Measurements from ENCODE around the gene FYN.

- TF ChIP-seq EZH2 (IDR thresholded peaks at IDR 0.05; ENCODE audit: low read depth, low read length, severe bottlenecking) (no peak), CTCF (IDR thresholded peaks at IDR 0.05; ENCODE audit: control extremely low read depth in 1 of 3, insufficient read depth in 1 of 3, low read depth in 1 of 3, low read length in 3 of 3) (no peak), POLR2A (IDR thresholded peaks at IDR 0.05; ENCODE audit: control extremely low read depth in 1 of 2, low read depth in 2 of 2, low read length in 2 of 2) (no peak), POLR2AphosphoS5 (IDR thresholded peaks at IDR 0.05; ENCODE audit: low read depth, low read length) (no peak)
Observed at GRCh38 chr6:111803371-111803770, 69.9 kb downstream of the FYN start.
